GM12875 (cell line): ENCODE measurements around the gene ISYNA1.

Experiments used
- H3K4me3 ChIP-seq: one replicate; pipeline ENCODE4 v1.5.1; 2011; ENCODE audit warnings: low read depth, low read length, control low read depth
- TF ChIP-seq, protein P1 (sequence below): IDR thresholded peaks from 2 replicates; pipeline ENCODE4 v1.5.1; 2011; ENCODE audit warnings: low read depth, mild to moderate bottlenecking, control low read depth, inconsistent platforms, low read length, moderate library complexity, borderline replicate concordance; ENCODE audit not compliant: insufficient read depth

ISYNA1 gene

DNA sequence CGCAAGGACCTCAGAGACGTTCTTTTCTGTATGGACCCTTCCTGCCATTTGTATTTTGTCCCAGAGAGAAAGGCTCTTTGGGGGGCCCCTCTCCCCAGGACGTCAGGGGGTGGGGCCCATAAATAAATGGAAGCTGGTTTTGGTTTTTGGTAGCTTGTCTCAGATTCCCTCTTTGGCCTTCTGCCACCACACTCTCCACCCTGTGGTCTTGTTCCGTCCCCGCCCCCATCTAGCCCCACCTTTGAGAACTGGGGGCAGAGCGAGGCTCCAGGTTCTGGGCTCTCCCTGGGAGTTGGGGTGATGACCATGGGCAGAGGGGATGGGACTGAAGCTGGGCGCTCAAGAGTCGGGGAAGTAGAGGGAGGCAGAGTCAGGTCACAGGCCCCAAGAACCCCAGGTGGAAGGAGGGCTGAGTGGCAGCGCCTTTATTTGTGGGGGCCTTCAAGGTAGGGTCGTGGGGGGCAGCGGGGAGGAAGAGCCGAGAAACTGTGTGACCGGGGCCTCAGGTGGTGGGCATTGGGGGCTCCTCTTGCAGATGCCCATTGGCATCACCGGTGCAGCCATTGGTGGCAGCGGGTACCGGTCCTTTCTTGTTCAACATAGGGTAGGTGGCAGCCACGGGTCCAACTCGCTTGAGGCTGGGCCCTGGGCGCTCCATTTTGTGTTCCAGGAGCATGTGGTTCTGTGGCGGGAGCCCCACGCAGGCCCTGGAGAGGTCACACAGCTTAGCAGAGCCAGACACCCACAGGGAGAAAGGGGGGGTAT is 3.3 kb downstream of the ISYNA1 start:
- TF ChIP-seq, protein P1, sequence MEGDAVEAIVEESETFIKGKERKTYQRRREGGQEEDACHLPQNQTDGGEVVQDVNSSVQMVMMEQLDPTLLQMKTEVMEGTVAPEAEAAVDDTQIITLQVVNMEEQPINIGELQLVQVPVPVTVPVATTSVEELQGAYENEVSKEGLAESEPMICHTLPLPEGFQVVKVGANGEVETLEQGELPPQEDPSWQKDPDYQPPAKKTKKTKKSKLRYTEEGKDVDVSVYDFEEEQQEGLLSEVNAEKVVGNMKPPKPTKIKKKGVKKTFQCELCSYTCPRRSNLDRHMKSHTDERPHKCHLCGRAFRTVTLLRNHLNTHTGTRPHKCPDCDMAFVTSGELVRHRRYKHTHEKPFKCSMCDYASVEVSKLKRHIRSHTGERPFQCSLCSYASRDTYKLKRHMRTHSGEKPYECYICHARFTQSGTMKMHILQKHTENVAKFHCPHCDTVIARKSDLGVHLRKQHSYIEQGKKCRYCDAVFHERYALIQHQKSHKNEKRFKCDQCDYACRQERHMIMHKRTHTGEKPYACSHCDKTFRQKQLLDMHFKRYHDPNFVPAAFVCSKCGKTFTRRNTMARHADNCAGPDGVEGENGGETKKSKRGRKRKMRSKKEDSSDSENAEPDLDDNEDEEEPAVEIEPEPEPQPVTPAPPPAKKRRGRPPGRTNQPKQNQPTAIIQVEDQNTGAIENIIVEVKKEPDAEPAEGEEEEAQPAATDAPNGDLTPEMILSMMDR, result no peak
- H3K4me3 ChIP-seq, result peak overlapping the region; percentile 75

DNA sequence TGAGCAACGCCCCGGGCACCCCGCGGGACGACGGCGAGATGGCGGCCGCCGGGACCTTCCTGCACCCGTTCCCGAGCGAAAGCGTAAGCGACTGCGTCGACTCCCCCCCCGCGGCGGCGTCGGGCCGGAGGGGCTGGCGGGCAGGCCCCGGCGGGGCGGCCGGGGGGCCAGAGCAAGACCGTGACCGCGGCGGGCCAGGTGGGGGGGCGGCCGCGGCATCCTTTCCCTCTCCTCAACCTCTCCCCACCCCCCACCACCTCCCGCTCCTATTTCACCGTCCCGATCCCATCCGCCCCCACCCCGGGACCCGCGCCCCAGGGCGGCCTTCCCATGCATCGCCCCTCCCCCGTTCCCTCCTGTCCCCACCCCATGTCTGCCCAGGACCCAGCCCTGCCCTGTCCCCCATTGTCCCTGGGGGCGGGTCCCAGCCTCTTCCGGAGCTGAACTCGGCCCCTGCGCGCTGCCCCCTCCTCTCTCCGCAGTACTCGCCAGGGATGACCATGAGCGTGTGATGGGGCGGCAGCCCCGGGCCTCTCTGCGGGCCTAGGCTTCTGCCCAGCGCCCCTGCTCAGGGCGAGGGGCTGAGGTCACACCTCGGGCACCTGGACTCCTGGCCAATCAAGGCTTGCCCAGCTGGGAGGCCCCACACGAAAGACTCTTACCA is 4.1 kb downstream of the ISYNA1 start:
- H3K4me3 ChIP-seq, result peak overlapping the region; percentile 75
- TF ChIP-seq, protein P1, result no peak

DNA sequence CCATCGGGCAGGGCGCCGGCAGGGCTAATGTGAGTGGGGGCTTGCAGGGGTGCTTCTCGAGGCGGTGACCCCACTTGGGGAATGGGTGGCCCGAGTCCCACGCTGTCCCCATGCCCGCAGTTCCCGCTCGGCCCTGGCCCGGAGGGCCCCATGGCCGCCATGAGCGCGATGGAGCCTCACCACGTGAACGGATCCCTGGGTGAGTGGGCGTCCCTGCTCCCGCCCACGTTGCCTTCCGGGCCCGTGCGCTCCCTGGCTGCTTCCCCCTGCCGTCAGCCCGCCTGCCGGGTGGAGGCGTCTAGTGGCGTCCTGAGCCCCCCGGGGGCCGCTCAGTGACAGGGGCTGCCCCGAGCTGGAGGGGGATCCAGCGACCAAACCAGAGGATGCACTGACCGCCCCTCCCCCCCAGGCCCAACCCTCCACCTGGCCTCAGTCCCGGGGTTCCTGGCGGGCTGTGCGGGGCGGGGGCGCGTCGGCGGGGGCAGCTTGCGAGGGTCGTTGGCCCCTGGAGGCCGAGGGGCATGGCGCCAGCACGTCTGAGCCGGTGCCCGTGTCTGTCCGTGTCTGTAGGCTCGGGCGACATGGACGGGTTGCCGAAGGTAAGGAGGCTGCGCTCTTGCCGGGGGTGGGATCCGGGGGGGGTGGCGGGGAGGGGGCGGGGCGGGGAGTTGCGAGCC is 4.8 kb downstream of the ISYNA1 start:
- H3K4me3 ChIP-seq, result peak overlapping the region; percentile 75
- TF ChIP-seq, protein P1, result 0 out of 2 replicates have a peak, but pooled peaks have one; percentile 4

DNA sequence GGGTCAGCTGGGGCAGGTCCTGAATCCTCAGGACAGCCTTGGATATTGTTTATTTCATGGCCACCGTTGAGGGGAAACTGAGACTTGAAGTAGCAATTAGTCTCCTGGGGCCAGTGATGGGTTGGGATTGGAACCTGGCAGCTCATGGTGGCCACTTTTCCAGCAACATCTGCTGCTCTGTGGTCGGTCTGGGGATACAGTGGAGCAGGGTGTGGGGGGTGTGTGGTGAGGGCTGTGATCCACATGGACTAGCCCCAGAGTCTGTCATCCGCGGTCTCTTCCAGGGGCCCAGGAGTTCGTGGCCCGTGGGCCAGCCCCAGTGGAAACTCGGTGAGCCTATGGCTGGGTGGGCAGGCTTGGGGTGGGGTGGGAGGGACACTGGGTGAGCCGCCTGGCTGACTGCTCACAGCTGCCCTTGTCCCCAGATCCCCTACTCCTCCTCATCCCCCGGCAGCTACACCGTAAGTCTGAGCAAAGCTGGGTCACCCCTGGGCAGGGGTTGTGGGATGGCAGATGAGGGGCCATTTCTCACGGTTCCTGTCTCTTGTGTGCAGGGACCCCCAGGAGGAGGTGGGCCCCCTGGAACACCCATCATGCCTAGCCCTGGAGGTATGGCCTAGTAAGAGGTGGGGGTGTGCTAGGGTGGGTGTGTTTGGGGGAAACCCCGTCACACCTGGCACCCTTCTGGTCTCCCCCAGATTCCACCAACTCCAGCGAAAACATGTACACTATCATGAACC is 5.5 kb downstream of the ISYNA1 start:
- peak overlapping the region; percentile 75 for H3K4me3 ChIP-seq
- TF ChIP-seq, protein P1, result no peak

DNA sequence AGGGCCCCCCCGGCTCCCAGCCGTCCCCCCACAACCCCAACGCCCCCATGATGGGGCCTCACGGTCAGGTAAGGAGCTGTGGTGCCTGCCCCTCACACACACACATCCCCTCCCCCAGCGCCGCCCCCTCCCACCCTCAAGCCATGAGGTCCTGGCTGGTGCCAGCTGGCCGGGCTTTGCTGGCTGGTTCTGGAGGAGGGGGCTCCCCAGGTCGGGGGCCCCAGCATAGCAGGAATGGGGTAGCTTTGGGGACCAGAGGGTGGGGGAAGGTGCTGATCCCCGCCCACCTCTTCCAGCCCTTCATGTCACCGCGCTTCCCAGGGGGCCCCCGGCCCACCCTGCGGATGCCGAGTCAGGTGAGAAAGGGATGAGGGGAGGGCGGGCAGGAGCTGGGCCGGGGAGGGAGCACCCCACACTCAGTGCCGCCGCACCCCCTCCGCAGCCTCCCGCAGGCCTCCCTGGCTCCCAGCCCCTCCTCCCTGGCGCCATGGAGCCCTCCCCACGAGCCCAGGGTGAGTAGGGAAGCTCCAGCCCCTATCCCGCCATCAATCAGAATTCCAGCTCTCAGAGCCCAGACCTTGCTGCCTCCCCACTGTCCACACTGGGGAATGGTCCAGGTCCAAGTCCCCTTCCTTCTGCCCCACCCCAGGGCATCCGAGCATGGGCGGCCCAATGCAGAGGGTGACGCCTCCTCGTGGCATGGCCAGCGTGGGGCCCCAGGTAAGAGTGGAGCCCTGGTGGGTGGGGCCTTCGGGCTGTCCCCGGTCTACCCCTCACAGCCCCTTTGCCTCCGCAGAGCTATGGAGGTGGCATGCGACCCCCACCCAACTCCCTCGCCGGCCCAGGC is 6.4 kb downstream of the ISYNA1 start:
- TF ChIP-seq, protein P1, result no peak
- no peak overlapping the region for H3K4me3 ChIP-seq
